T-helper 1 cell (primary cell): ENCODE data around the gene BTG1.

Source experiments
- DNase-seq, 5 donors: peaks; one replicate each; pipeline ENCODE4 v3.0.0-alpha.2; 2012 to 2020

Gene BTG1

GRCh38 chr12:92132288-92132687, 13.4 kb downstream of the BTG1 start:
- peak in 1 of 5 donors; percentile 57 for DNase-seq

- no peak for DNase-seq
Observed at GRCh38 chr12:92130999-92131398, 14.6 kb downstream of the BTG1 start.

GRCh38 chr12:92129609-92130008, 16.0 kb downstream of the BTG1 start:
- DNase-seq = no peak

GRCh38 chr12:92128612-92129011, 17.0 kb downstream of the BTG1 start:
- no peak for DNase-seq

- DNase-seq = no peak
Observed at GRCh38 chr12:92124689-92125029, 21.0 kb downstream of the BTG1 start.

- DNase-seq = peak in 1 of 5 donors; percentile 63
Observed at GRCh38 chr12:92123780-92124688, 21.6 kb downstream of the BTG1 start.

- DNase-seq = no peak
Observed at GRCh38 chr12:92122941-92123779, 22.5 kb downstream of the BTG1 start.

GRCh38 chr12:92121826-92122225, 23.8 kb downstream of the BTG1 start:
- DNase-seq = no peak

GRCh38 chr12:92118826-92119536, 26.7 kb downstream of the BTG1 start:
- DNase-seq = no peak

GRCh38 chr12:92114834-92115233, 30.8 kb downstream of the BTG1 start:
- no peak for DNase-seq

GRCh38 chr12:92111256-92111655, 34.4 kb downstream of the BTG1 start:
- no peak for DNase-seq

- DNase-seq = no peak
Observed at GRCh38 chr12:92110083-92110640, 35.5 kb downstream of the BTG1 start.

GRCh38 chr12:92109613-92110012, 36.0 kb downstream of the BTG1 start:
- no peak for DNase-seq

GRCh38 chr12:92108651-92109050, 37.0 kb downstream of the BTG1 start:
- DNase-seq = no peak

GRCh38 chr12:92107621-92108131, 38.0 kb downstream of the BTG1 start:
- no peak for DNase-seq

- DNase-seq = no peak
Observed at GRCh38 chr12:92107094-92107493, 38.6 kb downstream of the BTG1 start.

GRCh38 chr12:92105676-92106075, 40.0 kb downstream of the BTG1 start:
- DNase-seq = no peak

- DNase-seq = no peak
Observed at GRCh38 chr12:92105110-92105509, 40.5 kb downstream of the BTG1 start.

GRCh38 chr12:92102606-92103005, 43.0 kb downstream of the BTG1 start:
- DNase-seq = no peak

- no peak for DNase-seq
Observed at GRCh38 chr12:92098594-92099380, 46.9 kb downstream of the BTG1 start.

- DNase-seq = peak in 1 of 5 donors; percentile 29
Observed at GRCh38 chr12:92096346-92097136, 49.1 kb downstream of the BTG1 start.
